Esophagus squamous epithelium (tissue), 4 donors: Measurements from ENCODE around the gene IFNAR2.

ENCODE experiments used
- POLR2A ChIP-seq, 4 donors: fragments of 450-650 bp; IDR thresholded peaks; one replicate each; pipeline ENCODE4 v1.6.1; 2017; ENCODE audit warnings: antibody characterized with exemption in 4 of 4, mild to moderate bottlenecking in 4 of 4, moderate library complexity in 3 of 4
- TF ChIP-seq, protein P1 (sequence below), 6 experiments: fragments of 450-650 bp in 4 of 6; fragments of 200-600 bp in 2 of 6; sonication (generic) in 2 of 6; IDR thresholded peaks; one replicate each; pipeline ENCODE4 v1.5.1; 2016 to 2019; ENCODE audit warnings: antibody characterized with exemption in 6 of 6, mild to moderate bottlenecking in 4 of 6, moderate library complexity in 4 of 6

DNA sequence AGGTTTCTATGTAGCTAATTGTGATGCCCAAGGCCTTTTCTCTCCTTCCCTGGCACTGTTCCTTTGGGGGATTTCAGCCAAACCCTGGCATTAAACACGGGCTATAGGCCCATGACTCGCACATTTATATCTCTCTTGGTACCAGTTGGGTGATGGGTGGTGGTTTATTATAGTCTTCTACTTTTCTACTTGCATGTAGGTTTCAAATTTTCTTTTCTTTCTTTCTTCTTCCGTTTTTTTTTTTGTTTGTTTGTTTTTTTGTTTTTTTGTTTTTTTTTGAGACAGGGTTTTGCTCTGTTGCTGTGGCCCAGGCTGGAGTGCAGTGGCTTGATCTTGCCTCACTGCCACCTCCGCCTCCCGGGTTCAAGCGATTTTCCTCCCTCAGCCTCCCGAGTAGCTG is 37.5 kb downstream of the IFNAR2 start:
- no peak for TF ChIP-seq POLR2A (IDR thresholded peaks at IDR 0.05)
- TF ChIP-seq, protein P1, sequence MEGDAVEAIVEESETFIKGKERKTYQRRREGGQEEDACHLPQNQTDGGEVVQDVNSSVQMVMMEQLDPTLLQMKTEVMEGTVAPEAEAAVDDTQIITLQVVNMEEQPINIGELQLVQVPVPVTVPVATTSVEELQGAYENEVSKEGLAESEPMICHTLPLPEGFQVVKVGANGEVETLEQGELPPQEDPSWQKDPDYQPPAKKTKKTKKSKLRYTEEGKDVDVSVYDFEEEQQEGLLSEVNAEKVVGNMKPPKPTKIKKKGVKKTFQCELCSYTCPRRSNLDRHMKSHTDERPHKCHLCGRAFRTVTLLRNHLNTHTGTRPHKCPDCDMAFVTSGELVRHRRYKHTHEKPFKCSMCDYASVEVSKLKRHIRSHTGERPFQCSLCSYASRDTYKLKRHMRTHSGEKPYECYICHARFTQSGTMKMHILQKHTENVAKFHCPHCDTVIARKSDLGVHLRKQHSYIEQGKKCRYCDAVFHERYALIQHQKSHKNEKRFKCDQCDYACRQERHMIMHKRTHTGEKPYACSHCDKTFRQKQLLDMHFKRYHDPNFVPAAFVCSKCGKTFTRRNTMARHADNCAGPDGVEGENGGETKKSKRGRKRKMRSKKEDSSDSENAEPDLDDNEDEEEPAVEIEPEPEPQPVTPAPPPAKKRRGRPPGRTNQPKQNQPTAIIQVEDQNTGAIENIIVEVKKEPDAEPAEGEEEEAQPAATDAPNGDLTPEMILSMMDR (IDR thresholded peaks at IDR 0.05): no peak
